Prostate gland (tissue), 2 donors: ENCODE measurements around the gene RELCH.

Source experiments
- POLR2A ChIP-seq: fragments of 450-650 bp; IDR thresholded peaks from one replicate; pipeline ENCODE4 v1.6.1; 2016; ENCODE audit warnings: antibody characterized with exemption, mild to moderate bottlenecking
- TF ChIP-seq, protein P1 (sequence below), 4 experiments: fragments of 200-600 bp in 2 of 4; fragments of 450-650 bp in 2 of 4; sonication (generic) in 2 of 4; IDR thresholded peaks; 1 replicate in 3 of 4; 2 replicates in 1 of 4; pipeline ENCODE4 v1.5.1; 2016 to 2019; ENCODE audit warnings: antibody characterized with exemption in 4 of 4, mild to moderate bottlenecking in 2 of 4, moderate library complexity in 2 of 4

- TF ChIP-seq, protein P1, sequence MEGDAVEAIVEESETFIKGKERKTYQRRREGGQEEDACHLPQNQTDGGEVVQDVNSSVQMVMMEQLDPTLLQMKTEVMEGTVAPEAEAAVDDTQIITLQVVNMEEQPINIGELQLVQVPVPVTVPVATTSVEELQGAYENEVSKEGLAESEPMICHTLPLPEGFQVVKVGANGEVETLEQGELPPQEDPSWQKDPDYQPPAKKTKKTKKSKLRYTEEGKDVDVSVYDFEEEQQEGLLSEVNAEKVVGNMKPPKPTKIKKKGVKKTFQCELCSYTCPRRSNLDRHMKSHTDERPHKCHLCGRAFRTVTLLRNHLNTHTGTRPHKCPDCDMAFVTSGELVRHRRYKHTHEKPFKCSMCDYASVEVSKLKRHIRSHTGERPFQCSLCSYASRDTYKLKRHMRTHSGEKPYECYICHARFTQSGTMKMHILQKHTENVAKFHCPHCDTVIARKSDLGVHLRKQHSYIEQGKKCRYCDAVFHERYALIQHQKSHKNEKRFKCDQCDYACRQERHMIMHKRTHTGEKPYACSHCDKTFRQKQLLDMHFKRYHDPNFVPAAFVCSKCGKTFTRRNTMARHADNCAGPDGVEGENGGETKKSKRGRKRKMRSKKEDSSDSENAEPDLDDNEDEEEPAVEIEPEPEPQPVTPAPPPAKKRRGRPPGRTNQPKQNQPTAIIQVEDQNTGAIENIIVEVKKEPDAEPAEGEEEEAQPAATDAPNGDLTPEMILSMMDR (IDR thresholded peaks at IDR 0.05): no peak
- no peak for TF ChIP-seq POLR2A
These were observed 619 bp upstream of the RELCH start for GRCh38 chr18:62186499-62186773.
